ENCODE results near the gene CREBBP. TPM values are rescaled to one million over a fixed set of nuclear protein-coding genes. Genes with fewer than 3 reads are reported as not detected.
A peak's percentile ranks its signal among the peaks of the same experiment; 100 is the strongest.

Gene CREBBP
- total RNA-seq, 1 donor from 2014 or later: 151 TPM

GRCh38 chr16:3873482-3874173 lies 6.9 kb downstream of the CREBBP start:
- peak overlapping the region; percentile 47 for H3K27ac Mint-ChIP-seq
- no peak for TF ChIP-seq CTCF (IDR thresholded peaks at IDR 0.05; ENCODE audit: unreplicated experiment)
- DNase-seq (ENCODE audit: low spot score in 2 of 2, unreplicated experiment in 2 of 2): no peak
- no peak overlapping the region for H3K4me3 Mint-ChIP-seq
- H3K27me3 Mint-ChIP-seq (ENCODE audit: low read depth): no peaks in the 10 kb centered on the region
- H3K4me1 Mint-ChIP-seq: peaks cover 71% of the 10 kb centered on the region
- H3K9me3 Mint-ChIP-seq: no peaks in the 10 kb centered on the region
- H3K36me3 Mint-ChIP-seq: no peaks in the 10 kb centered on the region

DNA sequence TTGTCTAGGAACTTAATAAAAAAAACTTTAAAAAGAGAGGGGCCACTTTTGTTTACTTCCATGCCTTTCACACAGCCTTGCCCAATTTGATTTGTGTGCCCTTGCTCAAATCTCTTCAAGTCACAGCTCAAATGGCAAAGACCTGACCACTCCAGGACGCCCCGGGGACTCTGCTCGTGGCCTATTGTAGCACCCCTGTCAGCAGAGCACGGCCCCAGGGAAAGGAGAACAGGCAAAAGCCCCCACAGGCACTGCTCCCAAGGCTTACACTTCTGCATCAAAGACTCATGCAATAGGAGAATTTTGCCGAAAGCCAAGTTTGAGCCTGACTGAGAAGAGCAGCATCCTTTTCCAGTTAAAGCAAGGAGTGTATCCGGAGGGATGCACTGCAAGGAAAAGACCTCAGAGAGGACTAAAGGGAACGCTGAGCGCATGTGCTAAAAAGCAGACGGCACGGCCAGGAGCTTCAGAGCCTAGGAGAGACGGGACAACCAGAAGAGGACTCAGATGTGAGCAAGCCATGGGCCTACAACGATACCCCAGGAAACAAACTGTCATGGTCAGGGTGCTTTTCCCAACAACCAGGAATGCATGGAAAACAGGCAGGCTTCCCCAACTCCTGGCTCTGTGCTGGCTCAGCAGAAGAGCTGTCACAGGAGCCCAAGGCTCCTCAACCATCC lies 8.2 kb downstream of the CREBBP start:
- Mint-ChIP-seq H3K4me1 (peaks cover 65% of the 10 kb centered on the region), H3K36me3 (no peaks in the 10 kb centered on the region), H3K27me3 (ENCODE audit: low read depth) (no peaks in the 10 kb centered on the region), H3K27ac (peak overlapping the region; percentile 76), H3K4me3 (no peak overlapping the region), H3K9me3 (no peaks in the 10 kb centered on the region)
- no peak for TF ChIP-seq CTCF (IDR thresholded peaks at IDR 0.05; ENCODE audit: unreplicated experiment)
- DNase-seq (ENCODE audit: low spot score in 2 of 2, unreplicated experiment in 2 of 2): no peak

GRCh38 chr16:3868967-3869366 lies 11.5 kb downstream of the CREBBP start:
- no peak for TF ChIP-seq CTCF (IDR thresholded peaks at IDR 0.05; ENCODE audit: unreplicated experiment)
- Mint-ChIP-seq H3K9me3 (no peaks in the 10 kb centered on the region), H3K36me3 (no peaks in the 10 kb centered on the region), H3K27ac (no peak overlapping the region), H3K27me3 (ENCODE audit: low read depth) (no peaks in the 10 kb centered on the region), H3K4me1 (peaks cover 50% of the 10 kb centered on the region), H3K4me3 (no peak overlapping the region)
- DNase-seq (ENCODE audit: low spot score in 2 of 2, unreplicated experiment in 2 of 2): no peak

DNA sequence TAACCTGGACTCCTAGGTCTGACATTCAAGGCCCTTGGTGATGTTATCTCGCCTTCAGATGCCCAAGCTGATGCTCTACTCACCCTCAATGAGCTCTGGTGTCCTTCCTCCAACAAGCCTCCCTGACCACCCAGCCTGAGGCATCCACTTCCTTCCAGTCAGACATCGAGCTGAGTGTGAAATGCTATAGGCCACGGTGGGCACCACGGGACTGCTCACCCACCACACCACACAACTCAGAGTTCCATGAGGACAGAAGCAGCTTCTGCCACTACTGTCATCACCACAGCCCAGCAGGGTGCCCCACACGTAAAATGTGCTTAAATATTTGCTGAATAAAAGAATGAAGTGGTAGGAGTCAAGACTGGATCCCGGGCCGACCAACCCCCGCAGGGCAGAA lies 12.0 kb downstream of the CREBBP start:
- DNase-seq (ENCODE audit: low spot score in 2 of 2, unreplicated experiment in 2 of 2): no peak
- H3K27ac Mint-ChIP-seq: no peak overlapping the region
- no peak overlapping the region for H3K4me3 Mint-ChIP-seq
- no peaks in the 10 kb centered on the region for H3K9me3 Mint-ChIP-seq
- TF ChIP-seq CTCF (IDR thresholded peaks at IDR 0.05; ENCODE audit: unreplicated experiment): no peak
- H3K27me3 Mint-ChIP-seq (ENCODE audit: low read depth): no peaks in the 10 kb centered on the region
- no peaks in the 10 kb centered on the region for H3K36me3 Mint-ChIP-seq
- H3K4me1 Mint-ChIP-seq: peaks cover 50% of the 10 kb centered on the region

DNA sequence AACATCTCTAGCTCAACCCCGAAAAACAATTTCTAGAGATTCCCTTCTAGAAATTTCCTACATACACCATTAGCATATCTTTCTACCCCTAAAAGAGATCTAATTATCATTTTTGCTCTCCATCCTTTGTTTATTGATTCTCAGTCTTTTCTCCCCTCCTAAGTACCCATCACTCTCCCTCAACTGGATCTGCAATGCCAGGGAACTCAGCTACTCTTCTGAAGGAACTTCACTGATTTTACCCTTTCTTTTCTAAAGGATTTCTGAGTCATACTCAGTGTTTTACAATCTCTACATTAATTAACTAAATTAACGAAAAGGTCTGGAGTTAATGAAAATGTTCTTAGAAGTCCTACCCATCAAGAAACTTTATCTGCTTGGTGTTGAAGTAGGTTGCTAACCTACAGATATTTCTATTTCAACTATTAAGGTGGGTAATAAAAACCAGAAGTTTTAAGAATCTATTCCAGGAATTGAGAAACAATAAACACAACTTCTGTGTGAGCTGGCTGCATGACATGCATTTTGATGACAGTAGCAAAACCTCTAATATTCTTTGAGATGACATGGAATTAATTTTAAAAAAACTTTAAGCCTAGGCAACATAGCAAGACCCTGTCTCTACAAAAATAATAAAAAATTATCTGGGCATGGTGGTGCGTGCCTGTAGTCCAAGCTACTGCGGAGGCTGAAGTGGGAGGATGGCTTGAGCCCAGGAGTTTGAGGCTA lies 13.6 kb downstream of the CREBBP start:
- Mint-ChIP-seq H3K27ac (no peak overlapping the region), H3K27me3 (ENCODE audit: low read depth) (no peaks in the 10 kb centered on the region), H3K9me3 (no peaks in the 10 kb centered on the region), H3K36me3 (no peaks in the 10 kb centered on the region), H3K4me3 (no peak overlapping the region), H3K4me1 (peaks cover 47% of the 10 kb centered on the region)
- DNase-seq (ENCODE audit: low spot score in 2 of 2, unreplicated experiment in 2 of 2): no peak
- TF ChIP-seq CTCF (IDR thresholded peaks at IDR 0.05; ENCODE audit: unreplicated experiment): no peak

Measured in mesothelial cell of epicardium (in vitro differentiated cells).